ENCODE measurements around the gene GOLGA7B.
"Not testable (repeated sequence)": the region's sequence is repeated elsewhere in the genome, so short reads cannot be mapped to it uniquely, and the experiment has no call there.

GOLGA7B gene

DNA sequence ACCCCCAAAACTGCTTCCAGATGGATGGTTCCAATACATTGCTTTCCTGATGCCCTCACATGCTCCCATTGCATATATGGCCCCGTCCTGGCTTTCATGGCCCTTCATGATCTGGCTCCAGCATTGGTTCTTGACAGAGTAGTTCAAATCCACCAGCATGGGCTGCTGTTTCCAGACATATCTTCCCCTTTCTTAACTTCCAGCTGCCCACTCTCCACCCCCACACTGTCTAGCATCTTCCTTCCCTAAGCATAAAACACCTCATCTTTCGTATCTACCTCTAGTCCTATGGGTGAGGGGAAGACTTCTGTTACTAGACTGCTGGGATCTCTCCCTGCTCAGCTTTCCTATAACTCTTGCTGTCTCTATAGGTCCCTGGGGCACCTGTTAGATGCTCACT, 13.2 kb upstream of the GOLGA7B start:
- no peak for DNase-seq (ENCODE audit: low spot score)

DNA sequence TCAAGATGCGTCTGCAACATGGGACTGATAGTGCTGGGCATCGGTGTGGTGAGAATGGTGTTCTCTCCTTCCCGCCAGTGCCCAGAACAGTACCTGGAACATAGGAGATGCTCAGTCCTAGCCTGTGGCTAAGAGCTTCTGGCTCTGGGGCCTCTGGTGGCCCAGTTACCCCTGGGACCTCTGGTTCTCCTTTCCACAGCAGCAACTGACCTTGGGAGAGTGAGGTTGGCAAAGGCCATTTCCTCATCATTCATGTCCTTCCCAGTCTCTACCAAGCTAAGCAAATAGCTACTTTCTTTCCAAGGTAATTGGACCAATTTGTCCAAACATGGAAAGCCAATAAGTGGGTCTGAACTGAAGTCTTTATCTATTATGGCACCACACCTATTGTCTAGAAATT, 11.6 kb upstream of the GOLGA7B start:
- DNase-seq (ENCODE audit: low spot score): no peak

DNA sequence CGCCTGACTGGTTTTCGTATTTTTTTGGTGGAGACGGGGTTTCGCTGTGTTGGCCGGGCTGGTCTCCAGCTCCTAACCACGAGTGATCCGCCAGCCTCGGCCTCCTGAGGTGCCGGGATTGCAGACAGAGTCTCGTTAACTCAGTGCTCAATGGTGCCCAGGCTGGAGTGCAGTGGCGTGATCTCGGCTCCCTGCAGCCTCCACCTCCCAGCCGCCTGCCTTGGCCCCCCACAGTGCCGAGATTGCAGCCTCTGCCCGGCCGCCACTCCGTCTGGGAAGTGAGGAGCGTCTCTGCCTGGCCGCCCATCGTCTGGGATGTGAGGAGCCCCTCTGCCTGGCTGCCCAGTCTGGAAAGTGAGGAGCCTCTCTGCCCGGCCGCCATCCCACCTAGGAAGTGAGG, 8.5 kb upstream of the GOLGA7B start:
- not testable (repeated sequence) for DNase-seq (ENCODE audit: low spot score)

DNA sequence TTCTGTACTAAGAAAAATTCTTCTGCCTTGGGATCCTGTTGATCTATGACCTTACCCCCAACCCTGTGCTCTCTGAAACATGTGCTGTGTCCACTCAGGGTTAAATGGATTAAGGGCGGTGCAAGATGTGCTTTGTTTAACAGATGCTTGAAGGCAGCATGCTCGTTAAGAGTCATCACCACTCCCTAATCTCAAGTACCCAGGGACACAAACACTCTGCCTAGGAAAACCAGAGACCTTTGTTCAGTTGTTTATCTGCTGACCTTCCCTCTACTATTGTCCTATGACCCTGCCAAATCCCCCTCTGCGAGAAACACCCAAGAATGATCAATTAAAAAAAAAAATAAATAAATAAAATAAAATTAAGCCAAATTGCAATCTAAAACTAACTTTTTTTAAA, 7.5 kb upstream of the GOLGA7B start:
- not testable (repeated sequence) for DNase-seq (ENCODE audit: low spot score)

DNA sequence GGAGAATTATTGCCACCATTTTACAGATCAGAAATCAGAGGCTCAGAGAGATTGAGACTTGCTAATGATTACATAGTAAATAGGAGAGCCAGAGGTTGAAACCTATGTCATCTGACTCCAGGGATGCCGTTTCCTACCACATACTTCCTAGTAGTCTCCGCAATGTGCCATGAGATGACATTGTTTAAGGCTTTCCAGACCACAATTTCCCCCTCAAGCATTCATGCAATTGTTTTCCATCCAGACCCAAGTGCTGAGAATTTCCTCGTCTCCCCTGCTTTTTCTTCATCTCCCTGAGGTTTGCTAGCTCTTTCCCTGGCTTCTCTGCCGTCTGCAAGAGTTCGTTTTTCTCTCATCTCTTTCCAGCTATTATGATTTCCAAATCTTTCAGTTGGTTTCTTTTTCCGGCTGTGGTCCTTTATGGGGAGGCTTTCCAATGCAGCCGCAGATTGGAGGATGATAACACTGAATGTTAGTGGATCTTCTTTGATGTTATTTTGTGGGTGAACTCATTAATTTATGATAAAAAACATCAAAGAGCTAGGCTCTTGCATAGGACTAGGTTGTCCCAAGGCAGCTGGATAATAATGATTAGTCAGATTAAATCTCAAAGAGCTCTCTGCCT, 6.9 kb upstream of the GOLGA7B start:
- no peak for DNase-seq (ENCODE audit: low spot score)

DNA sequence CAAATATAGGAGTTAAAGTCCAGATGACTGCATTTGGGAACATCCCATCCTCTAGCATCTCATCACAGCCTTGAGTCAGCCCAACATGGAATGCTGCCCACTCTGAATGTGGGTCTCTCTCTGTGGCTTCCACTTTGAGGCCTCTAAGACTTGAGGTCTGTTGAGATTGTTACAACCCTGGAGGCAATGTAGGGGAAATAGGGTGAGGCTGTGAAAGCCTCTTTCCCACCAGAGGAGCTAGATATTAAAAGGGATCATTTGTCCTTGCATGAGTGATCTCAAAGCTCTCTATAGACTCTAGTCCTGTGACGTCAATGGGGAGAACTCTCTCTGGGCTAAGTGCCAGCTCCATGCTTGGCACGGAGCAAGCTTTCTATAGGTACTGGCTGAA, 6.4 kb upstream of the GOLGA7B start:
- DNase-seq (ENCODE audit: low spot score): no peak

DNA sequence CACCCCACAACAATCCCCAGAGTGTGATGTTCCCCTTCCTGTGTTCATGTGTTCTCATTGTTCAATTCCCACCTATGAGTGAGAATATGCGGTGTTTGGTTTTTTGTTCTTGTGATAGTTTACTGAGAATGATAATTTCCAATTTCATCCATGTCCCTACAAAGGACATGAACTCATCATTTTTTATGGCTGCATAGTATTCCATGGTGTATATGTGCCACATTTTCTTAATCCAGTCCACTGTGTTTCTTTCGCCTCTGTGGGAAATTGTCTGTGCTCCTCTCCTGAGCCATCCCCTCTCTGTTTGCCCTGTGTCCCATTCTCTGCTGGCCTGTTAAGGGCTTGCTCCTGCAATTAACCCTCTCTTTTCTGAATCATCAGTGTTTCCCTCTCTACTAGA, 5.7 kb upstream of the GOLGA7B start:
- DNase-seq (ENCODE audit: low spot score): not testable (repeated sequence)

DNA sequence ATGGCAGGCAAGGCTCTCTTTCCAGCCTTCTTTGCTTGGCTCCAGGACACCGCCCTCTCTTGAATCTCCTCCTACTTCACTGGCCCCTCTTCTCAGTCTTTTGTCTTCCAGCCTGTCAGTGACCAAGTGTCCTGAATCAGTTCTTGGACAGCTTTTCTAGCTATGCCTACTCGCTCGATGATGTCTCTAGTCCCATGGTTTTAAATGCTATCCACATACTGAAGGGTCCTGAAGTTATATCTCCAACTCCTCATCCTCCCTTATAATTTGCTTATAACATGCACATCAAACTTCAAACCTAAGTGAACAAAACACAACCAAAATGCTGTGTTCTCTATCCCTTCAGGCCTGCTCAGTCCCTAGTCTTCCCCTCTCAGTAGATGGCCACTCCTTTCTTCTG, 5.0 kb upstream of the GOLGA7B start:
- DNase-seq (ENCODE audit: low spot score): no peak

DNA sequence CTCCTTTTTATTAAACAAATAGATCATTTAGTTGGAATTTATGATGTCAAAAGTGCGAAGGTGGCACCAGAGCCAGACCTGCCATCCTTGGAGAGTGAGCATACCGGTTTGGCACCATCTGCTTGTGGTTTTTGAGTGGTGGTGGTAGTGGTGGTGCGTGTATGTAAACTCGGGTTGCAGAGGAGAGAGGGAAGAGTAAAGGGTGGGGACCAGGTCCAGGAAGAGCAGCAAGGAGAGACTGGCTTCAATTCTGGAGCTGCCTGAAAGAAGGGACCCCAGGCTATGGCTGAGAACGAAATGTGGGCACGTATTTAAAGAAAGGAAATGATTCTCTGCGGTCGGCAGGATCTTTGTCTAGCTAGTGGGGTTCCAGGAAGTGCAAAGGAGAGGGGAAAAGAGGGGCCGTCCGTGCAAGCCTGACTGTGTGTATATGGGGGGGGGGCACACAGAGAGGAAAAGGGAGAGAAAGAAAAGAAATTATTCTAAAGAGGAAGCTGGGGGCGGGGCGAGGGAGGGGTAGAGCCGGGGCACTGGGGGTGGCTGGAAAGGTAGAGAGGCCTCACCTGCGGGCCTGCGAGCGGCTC, 448 bp upstream of the GOLGA7B start:
- no peak for DNase-seq (ENCODE audit: low spot score)

DNA sequence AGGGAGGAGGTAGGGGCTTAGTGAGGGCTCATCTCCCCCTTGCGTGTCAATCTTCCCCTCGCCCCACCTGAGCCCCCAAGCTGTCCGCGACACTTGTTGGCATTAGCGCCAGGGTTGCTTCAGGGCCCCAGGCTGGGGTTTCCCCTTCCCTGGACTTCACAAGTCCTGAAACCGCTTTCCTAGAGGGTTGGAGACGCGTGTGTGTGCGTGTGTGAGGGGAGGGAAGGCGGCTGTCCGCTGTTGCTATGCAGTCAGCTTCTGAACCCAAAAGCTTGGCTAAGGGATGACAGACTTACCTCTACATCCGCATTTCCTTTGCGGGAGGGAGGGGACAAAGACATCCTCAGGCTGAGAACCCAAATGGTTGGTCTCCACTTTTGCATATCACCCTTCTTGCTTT, 803 bp downstream of the GOLGA7B start:
- DNase-seq (ENCODE audit: low spot score): no peak

DNA sequence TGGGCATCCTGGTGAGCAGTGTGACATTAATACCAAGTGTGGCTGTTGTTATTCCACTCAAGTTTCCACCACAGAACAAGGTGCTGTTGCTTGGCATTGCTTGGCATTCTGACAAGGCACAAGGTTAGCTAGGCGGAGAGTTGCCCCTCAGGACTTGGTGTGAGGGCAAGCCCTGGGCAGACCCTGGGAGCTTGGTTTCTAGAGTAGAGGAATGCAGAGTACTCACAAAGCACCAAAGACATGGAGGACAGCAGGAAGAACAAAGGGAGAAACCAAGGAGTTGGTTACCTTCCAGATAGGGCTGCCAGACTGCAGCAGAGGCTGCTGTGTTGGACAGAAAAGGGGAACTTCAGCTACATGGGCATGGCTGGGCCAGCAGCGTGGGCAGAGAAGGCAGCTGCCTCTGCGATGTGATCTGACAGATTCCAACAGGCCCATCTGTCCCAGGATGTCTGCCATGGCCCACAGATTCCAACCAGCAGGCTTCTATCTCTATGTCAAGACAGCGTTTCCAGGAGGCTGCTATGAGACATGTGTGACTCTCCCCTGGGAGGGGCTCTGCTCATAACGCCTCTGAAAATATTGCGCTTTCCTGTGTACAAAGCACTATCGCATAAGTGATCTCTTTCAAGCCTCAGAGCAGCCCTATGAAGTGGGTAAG, 1.8 kb downstream of the GOLGA7B start:
- DNase-seq (ENCODE audit: low spot score): no peak

DNA sequence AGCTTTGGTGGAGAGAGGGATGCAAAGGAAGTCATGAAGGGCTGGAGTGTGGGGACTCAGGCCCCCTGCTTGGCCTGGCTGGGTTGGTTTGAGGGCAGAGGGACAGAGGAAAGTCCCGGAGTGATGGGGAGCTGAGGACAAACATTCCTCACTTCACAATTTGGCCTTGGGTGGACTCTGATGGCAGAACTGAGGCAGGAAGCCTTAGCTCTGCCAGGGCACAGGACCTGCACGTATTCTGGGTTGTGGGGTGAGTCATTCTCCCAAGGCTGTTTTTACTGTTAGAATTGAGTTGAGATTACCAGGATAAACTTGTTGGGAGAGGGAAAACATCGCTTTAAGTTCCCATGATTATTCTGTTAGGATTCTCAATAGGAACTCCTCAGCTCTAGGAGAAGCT, 2.6 kb downstream of the GOLGA7B start:
- DNase-seq (ENCODE audit: low spot score): no peak

DNA sequence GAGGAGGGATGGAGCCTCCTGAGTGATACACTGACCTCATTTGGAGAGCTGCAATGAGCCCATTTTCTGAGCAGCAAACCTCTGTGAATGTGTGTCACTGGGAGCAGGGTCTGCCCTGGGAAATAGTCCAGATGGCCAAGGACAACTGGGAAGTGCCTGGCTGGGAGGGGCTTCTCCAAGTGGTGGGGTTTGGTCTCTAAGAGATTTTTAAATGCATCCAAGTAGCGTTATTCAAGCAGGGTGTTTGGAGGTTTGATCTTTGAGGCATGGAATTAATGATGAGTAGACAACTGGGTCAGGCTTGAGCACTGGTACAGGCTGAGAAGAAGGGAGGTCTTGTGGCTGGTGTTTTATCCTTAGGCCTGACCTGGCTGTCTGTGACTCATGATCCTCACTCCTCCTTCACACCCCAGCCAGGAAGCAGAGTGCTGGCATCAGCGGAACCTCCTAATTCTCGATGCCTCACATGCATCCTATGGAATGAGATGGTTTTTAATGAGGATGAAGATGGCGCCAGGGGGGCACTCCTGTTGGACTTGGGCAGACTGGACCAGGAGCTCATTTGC, 3.3 kb downstream of the GOLGA7B start:
- DNase-seq (ENCODE audit: low spot score): no peak

DNA sequence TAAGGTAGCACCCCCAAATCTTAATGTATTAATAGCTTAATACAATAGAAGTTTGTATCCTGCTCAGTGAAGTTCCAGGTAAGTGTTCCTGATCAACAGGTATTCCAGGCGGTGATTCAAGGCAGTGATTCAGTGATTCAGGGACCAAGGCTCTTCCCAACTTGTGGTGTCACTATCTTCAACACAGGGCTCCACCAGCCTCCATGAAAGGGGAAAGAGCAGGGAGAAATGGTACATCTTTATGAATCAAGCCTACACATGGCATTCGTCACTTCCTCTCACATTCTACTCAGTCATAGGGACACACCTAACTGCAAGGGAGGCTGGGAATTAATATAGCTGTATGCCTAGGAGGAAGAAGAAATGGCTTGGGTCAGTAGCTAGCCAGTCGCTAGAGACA, 5.1 kb downstream of the GOLGA7B start:
- no peak for DNase-seq (ENCODE audit: low spot score)

DNA sequence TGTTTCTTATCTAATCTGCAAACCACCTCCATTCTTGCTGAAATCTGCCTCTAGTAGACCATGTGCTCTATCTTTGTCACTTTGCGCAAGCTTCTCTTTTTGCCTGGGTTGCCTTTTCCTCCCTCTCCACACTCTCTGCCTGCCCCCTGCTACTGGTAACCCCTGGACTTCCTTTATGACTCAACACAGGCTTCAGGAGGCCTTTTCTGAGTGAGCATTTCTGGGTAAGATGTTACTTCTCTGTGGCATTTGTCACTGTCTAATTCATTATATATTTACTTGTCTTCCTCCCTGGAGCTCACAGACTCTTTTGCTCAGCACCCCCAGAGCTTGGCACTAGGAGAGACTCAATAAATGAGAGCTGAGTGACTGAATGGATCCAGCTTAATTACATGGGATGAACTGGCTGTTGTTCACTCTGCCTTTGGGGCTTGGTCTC, 8.4 kb downstream of the GOLGA7B start:
- no peak for DNase-seq (ENCODE audit: low spot score)

DNA sequence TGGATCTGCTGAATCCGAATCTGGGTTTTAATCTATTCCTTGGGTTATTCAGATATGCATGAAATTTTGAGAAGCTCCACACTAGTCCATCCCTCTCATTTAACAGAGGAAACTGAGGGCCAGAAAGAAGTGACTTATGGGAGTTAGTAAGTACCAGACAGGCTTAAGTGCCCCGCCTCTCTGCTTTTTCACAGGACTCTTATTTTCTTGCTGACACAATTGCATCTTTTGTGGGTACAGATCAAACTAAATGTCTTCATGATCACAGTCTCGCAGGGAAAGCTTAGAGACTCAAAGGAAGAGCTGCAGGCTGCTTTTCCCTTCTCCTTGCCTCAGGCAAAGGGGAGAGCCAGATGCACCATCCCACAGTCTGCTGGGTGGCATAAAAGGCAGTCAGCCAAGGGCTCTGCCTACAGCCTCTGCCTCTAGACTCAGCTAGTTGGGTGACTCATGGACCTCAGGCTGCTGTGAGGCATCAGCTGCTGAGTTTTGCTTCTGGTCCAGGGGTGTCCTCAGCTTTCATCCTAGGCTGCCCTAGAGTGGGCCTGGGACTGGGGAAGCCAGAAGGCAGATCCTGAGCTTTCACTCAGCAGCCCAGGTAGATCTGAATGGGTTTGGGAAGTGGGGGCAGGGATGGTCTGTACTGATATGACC, 11.6 kb downstream of the GOLGA7B start:
- peak; percentile 51 for DNase-seq (ENCODE audit: low spot score)

DNA sequence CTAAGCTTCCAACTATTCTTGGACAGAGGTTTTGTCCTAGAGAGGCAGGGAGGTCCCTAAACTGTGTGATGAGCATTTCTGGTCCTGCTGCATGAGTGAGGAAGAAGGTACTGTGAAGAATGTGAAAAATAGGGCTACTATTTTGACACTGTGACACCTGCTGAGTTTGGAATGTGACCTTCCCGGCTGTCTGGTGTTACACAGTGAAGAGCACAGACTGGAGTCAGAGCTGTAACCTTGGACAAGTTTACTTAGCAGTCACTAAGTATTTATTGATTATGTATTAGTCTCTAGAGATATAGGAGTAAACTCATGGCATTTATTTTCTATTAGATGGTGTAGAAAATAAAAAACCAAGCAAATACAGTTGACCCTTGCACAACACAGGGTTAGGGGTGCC, 12.3 kb downstream of the GOLGA7B start:
- DNase-seq (ENCODE audit: low spot score): no peak

DNA sequence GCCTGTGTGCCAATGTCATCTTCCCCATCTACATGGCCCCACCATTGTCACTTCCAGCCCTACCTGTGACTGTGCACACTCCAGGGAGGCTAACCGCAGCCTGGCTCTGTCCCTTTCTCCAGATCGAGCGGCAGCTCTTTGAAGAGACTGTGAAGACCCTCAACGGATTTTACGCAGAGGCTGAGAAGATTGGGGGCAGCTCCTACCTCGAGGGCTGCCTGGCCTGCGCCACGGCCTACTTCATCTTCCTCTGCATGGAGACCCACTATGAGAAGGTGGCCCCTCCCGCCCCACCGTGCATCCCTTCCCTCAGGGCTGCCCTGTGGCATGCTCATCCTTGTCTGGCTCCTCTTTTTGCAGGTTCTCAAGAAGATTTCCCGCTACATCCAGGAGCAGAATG, 14.2 kb downstream of the GOLGA7B start:
- DNase-seq (ENCODE audit: low spot score): no peak

DNA sequence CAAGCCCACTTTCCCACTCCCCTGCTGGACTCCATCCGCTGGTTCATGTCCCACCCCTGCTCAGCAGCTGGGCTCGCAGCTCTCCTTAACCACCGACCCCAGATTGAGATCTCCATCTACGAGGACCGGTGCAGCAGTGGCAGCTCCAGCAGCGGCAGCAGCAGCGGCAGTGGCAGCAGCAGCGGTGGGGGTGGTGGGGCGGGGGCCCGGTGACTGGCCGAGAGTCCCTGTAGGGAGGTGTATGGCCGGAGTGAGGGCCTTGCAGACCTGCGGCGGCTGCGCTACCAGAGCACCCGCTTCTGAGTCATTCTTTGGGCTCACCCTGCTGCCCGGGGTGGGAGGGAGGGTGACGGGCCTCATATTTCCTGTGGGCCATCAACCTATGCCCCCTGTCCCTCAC, 15.8 kb downstream of the GOLGA7B start:
- DNase-seq (ENCODE audit: low spot score): no peak

DNA sequence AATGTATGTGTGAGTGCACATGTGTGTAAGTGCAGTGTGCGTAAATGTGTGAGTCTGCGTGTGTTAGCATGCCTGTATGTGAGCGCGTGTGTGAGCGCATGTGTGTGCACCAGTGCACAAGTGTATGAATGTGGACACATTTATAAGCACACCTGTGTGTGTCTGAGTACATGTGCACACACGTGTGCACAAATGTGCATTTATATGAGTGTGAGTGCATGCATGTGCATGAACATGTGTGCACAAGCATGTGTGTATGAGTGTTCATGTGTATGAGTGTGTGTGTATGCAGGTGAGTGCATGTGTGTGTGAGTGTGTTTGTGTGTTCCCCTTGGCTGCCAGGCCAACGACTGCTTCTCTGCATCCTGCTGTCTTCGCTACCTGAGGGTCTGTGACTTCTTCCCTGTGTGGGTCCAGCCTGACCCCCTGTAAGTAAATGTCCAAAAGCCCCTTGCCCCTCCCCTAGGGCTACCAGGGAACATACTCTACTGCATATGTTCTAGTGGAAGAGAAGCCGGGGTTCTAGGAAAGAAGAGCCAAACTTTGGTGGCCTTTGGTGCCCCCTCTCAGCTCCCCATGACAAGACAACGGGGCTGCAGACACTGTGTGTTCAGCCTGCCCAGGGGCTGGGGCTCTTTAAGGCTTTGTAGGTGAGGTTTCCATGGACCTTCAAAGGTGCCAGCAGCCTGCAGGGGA, 17.0 kb downstream of the GOLGA7B start:
- no peak for DNase-seq (ENCODE audit: low spot score)

DNA sequence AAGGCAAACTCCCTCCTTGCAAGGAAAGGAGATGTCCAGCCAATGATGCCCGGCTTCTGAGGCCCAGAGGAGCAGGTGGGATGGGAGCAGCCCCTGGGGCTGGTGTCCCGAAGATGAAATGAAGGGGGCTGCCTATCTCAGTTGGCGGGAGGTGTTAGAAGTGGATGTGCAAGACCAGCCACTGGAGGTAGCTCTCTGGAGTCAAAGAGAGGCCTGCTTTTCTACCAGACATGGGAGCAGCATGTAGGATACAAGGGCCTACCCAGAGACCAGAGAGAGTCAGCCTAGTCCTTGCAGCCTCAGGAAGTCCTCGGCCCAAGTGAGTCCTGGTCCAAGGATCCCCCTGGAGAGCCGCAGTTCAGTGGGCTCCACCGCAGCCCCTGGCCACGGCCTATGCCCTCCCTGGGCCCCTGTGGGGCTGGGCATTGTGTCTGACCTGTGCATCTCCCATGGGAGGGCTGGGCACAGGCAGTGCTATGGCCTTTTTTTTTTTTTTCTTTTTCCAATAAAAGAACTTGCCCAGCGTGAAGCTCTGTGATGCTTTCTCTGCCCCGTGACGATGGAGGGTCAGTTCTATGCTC, 17.7 kb downstream of the GOLGA7B start:
- DNase-seq (ENCODE audit: low spot score): no peak

DNA sequence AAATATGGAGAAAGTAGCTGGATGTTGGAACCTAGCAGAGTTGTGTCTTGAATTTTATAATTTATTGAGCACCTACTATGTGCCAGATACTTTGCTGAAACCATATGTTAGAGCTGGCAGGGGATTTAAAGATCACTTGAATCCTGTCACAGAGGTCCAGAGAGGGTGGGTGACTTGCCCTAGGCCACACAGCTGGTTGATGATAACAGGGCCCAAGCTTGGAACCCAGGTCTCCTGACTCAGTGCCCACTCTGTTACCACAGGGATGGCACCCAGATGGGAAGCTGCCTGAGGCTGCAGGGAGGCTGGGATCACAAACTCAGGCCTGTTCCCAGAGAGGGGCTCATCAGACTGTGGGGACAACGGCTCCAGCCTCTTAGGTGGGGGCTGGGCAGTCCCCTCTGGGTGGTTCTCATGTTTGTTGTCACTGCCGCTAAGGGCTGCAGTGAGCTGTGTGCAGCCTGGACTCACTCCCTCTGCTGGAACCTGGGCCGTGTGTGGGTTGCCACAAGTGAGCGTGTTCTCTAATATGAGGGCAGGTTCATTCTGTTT, 18.6 kb downstream of the GOLGA7B start:
- DNase-seq (ENCODE audit: low spot score): no peak

Data from hepatic stellate cell (primary cell).